Astrocyte of the hippocampus (primary cell): ENCODE results near the gene BTBD9.
A peak's percentile ranks its signal among the peaks of the same experiment; 100 is the strongest.

Experiments used
- DNase-seq: peaks from one replicate; pipeline ENCODE4 v3.0.0; 2011; ENCODE audit warnings: low read depth, low spot score

Gene BTBD9

DNA sequence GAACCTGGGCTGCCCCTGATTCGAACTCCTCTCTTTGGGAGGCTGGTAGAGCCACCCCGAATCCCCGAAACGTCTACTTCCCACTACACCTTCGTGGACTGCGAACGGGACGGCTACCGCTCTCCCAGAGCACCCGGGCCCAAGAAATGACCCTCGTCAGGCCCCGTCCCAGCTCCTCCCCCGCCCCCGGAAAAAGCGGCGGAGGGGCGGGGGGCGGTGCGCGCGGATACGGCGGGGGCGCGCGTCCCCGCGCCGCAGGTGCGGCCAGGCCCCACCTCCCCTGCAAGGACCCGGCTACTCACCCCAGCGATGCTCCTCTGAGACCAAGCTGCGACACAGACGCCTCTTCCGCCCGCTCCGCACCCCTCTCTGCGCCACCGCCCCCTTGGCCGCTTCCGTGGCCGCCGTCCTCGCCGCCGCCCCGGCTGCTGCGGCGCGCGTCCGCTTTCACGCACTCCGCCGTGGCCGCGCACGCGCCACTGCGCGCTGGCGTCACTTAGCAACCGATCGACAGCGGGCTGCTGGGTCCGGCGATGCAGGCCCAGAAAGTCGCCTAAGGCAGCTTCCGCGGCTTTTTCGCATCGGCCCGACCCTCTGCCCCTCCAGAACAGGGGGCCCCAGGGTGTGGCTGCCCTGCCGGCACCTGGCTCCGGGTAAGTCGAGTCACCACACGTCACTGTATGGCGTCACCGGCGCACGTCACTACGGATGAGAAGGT, at the start of gene BTBD9:
Gene BTBD9 (minus strand): TSS at position 432 of the 718 bp plus-strand sequence.
- DNase-seq: peak; percentile 95

DNA sequence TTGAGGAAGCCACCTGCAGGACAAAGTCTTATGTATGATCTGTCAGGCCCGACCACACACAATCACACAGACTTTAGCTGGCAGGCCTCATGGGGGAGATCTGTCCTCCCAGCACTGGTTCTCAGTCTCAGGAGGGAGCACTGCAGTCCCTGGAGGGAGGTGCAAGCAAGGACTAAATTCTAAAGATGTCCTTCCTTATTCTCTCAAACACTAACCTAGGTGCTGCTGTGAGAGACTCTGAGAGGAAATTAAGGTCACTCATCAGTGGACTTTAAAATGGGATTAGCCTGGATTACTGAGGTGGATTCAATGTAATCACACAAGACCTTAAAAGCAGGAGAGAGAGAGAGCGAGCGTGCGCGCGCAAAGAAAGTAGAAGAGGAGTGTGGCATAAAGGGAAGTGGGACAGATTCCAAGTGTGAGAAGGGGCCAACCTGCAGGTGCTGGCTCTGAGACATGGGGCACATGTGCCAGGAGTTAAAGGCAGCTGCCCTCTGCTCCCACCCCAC, 48.9 kb upstream of the BTBD9 start:
- no peak for DNase-seq

DNA sequence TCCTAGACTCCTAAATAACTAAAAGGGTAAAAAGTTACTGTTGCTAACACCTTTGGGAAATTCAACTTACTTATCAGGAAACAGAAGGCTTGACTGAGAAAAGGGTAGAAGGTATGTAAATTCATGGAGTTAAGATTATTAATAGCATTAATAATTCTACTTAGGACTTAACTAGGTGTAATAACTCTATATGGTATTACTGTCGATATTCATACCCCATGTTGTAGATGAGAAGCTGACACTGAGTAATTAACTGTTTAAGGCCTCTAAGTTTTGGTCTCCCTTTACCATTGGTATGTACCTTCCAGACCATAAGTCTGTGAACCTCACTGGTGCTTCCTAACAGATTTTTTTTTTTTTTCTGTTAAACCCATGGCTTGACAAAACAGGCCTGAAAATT, 47.8 kb upstream of the BTBD9 start:
- DNase-seq: no peak

DNA sequence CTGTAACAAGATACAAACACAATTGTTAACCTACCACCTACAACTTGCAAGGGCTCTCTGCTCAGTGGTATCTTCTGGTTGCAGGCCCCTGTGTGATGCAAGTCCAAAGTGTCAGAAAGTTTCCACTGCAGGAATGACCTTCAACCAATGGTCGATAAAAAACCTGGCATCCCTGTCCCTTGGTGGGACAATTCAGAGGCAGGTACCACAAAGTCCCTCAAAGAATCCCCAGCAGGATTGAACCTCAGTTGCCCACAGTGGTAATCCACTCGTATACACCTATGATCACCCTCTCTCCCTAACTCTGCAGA, 47.3 kb upstream of the BTBD9 start:
- DNase-seq: no peak

DNA sequence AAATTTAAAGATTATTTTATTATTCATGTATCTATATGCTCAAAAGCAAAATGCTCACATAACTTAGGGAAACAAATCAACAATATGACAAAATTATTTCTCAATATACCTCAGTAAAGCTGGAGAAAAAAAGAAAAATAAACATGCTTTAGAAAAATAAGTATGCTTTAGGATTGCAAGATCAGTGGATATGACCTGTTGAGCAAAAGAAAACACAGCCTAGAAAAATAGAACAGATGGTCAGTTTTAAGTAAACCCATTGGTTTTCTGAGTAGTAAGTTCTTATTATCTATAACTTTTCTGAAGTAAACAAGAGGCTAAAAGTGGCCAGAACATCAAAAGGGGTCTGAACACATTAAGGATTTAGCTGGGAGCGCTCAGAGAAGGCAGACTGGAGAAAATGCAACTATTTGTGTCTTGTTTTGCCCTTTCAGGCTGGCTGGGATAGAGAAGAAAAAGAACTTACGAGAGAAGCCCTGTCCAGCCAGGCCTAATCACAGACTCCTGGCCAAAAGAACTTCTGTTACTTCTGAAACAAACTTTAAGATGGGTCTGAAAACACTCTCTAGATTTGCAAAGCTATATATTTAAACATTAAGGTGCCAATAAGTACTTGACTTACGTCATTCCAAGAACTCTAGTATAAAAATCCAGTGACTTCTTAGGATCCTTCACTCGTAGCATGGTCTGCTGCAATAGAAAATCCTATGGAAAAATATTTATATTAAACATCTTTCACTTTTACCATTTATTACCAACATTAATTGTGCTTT, 46.7 kb upstream of the BTBD9 start:
- DNase-seq: no peak

DNA sequence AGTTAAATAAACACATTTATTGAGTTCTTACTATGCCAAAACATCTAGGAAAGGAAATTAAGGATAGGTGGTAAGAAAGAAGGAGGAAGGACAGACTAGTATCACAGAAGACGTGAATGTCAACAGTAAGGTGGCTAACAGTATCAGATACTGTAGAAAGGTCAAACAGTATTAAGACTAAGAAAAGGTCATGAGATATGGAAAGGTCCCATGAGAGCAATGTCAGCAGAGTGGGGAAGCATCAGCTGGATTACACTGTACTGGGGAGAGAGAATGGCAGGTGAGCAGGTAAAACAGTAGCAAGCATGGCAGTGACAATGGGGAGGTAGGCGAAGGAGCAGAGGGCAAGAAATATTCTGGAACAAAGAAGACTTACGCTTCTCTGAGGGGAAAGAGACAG, 45.2 kb upstream of the BTBD9 start:
- DNase-seq: no peak

DNA sequence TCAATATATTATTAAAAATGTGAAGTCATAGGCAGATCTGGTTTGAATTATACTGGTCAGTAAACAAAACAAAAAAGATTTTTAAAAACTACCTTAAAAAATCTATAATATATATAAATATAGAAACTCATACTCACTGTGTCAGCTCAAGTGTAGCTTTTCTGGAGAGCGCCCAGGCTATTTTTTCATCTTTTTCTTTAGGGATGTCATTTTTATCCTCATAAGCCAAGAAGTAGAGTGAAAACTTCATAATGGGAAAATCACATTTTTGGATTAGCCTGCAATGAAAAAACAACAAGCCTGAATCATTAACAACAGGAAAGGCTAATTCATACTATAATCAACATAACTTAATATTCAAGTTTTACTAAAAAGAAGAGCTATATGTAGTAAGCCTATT, 44.5 kb upstream of the BTBD9 start:
- no peak for DNase-seq

DNA sequence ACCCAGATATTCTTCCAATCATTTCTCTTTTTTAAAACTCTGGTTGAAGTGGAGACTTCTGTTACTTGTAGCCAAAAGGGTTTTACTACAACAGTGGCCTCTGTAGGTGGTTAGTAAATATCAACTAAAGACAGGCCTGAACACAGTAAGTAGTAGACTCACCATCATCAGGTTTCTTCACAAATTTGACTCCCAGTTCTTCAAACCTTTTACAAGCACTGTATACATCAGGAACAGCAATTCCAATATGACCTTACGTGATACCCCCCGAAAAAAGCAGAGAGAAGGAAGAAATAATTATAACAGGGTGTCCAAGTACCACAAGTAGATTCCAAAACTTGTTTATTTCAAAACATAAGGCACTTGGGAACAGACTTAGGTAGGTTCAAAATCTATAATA, 42.1 kb upstream of the BTBD9 start:
- DNase-seq: no peak

DNA sequence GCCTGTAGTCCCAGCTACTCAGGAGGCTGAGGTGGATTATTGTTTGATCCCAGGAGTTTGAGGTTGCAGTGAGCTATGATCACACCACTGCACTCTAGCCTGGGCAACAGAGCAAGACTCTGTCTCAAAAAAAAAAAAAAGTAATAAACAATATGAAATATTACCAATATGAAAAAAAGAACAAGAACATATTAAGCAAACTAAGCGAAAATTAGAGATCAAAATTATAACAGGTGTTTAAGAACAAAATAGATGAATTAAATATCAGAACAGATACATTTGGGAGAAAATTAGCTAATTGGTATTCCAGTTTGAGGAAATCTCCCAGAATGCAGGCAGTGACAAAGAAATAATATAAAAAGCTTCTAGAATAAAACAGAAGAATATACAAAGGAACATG, 39.9 kb upstream of the BTBD9 start:
- no peak for DNase-seq

DNA sequence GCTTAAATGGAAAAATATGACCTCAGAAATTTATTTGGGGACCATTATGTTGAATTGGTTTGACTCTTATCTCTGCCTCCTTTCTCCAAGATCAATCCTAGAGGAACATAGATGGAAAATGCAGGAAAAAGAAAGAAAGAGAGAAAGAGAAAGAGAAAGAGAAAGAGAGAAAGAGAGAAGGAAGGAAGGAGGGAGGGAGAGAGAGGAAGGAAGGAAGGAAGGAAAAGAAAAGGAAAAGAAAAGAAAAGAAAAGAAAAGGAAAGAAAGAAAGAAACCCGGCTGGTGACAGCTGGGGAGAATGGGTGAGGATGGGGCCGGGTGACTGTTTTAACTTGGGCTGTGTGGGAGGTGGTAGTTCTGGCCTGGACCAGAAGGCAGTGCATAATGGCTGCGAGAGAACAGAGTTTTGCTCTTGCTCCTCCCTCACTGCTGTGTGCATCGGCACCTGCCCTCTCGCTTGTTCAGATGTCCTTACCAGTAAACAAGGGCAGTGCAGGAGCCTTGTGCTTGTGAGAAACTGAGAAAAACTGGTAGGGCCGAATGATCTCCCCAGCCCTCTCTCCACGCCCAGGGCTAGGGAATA, 38.5 kb upstream of the BTBD9 start:
- no peak for DNase-seq

DNA sequence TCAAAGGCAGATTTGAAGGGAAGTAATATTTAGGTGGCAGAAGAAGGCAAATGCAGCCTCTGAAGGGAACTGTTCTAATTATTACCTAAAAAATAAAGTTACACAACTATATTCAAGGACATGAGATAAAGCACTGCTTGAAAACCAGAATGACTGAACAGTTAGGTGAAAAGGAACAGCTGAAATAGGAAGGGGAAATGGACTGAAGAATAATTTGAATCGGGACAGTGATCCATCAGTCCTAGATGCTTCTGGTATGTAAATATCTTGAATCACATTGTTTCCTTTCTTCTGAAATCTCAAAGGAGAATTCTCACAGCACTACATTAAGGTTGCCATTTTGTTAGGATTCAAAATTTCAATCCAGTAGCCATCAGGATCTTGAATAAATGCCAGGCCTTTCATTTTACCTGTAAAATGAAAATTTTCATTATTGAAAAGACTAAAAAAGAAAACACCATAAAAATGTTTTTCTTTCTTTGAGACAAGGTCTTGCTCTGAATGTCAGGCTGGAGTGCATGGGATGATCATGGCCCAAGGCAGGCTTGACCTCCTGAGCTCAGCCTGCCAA, 37.3 kb upstream of the BTBD9 start:
- DNase-seq: no peak

DNA sequence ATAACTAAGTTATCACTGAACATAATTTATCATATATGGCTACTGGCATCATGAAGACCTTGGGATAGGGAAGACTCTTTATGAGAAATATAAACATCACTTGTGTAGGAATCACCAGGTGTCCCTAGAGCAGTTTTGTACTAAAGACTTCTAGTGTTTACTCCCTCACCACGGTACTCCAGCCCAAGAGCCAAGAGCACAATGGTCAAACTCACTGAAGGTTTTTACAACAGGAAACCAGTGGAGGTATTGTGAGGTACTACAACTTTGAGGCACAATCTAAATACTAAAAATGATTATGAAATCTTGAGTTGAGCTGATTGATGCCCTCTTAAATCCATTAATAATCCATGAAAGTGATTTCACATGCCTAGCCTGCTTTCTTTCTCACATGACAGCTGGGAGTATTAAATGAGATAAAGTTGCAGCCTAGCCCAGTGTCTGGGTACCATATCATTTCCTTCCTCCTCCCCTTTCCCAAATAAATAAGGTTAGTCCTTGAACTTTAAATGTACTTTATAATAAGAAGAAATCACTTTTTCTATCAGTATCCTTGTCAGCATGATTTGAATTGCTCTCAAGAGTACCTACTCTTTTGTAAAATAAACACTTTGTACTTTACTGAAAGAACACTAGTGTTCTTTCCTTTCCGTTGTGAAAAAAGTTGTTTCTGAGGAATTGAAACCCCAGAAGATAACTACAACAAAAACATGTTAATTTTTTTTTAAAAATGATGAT, 36.7 kb upstream of the BTBD9 start:
- no peak for DNase-seq

DNA sequence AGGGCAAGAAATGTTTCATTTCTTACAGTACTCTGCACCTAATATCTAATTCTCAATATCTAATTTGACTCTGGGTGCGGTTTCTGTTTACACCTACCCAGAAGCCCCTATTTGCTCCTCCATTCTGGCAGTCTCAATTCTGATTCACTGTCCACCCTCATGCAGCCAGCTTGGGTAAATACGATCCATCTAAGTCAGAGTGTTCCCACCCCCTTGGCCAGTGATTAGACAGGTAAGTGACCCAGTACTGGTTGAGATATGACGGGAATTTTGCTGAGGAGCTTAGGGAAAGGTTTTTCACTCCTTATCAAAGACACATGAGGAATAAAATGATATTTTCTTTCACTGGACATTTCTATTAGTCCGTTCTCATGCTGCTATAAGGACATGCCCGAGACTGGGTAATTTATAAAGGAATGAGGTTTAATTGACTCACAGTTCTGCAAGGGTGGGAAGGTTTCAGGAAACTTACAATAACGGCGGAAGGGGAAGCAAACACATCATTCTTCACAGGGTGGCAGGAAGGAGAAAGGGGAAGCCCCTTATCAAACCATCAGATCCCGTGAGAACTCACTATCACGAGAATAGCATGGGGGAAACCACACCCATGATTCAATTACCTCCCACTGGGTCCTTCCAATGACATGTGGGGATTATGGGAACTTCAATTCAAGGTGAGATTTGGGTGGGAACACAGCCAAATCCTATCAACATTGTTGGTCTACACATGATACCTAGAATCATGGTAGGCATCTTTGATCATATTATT, 33.9 kb upstream of the BTBD9 start:
- DNase-seq: no peak

DNA sequence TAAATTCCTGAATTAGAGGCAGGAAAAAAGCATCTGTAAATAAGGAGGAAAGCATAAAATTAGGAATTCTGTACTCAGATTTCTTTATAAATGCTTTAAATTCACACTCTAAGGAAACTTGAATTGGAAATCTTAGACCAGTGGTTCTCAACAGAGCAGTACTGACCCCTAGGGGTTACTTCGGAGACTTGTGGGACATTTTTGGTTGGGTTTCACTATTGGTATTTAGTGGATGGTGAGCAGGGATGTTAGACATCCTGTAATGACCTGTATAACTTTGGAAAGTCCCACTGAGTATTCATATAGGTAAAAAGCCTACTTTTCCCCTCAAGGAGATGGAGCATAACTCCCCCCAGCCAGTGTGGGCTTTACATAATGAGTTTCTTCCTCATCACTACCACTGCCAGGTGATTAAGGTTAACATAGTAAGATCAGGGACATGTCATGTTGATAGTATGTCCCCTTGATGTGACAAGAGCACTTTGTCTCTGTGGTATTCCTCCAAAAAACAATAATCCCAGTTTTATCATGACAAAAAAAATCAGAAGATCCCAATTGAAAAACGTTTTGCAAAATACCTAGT, 32.2 kb upstream of the BTBD9 start:
- peak; percentile 76 for DNase-seq

DNA sequence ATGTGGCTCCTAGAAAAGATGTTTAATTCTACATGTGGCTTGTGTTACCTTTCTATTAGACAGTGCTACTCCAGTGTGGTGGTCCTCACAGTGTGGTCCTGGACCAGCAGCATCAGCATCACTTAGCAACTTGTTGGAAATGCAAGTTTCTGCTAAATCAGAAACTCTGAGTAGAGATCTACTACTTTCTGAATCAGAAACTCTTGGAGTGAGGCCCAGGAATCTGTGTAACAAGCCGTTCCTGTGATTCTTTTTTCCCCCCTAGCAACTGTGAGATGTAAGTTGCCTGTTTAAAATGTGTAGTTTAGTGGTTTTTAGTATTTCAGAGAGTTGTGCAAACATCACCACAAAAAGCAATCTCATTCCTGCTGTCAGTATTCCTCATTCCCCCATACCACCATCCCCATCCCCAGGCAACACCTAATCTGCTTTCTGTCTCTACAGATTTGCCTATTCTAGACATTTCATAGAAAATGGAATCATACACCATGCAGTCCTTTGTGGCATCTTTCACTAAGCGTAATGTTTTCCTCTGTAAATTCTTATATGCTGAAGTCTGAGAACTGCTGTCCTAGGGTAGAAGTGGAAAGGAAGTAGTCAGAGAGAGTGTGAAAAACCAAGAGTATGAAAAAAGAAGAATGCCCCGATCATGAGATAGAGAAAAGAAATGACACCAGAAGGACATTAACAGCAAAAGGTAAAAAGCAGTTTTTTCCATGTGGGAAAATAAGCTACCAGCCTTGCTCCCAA, 18.9 kb upstream of the BTBD9 start:
- no peak for DNase-seq

DNA sequence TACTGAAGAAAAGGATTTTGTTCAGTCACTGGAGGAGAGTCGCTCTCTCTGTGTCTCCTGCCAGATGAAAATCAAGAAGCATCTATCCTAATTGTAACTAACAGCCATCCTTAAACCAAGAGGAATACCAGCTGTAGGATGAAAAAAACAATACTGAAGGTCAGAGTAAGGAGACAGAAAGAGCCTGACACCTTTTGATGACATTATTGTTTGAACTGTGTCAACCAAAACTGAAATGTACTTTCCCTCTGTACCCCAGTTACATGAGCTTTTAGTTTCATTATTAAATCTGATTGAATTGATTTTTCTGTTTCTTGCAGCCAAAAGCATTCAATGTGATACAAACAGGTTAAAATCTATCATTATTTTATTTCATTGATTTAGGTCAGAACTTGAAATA, 17.2 kb upstream of the BTBD9 start:
- no peak for DNase-seq

DNA sequence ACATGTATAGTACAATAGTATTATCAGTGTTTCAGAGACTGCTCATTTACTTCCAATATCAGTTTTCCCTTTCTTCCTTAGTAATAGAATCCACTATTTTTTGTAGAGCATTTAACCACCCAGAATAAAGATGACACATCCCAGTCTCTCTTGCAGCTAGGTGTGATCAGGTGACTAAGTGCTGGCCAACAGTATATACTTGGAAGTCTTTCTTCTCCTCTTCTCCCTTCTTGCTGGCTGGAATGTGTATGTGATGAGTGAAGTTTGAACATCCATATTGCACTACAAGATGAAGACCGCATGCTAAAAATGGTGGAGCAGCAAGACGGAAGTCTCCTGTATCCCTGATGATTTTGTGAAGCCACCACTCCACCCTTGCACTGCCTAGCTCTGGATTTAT, 14.5 kb upstream of the BTBD9 start:
- DNase-seq: no peak

DNA sequence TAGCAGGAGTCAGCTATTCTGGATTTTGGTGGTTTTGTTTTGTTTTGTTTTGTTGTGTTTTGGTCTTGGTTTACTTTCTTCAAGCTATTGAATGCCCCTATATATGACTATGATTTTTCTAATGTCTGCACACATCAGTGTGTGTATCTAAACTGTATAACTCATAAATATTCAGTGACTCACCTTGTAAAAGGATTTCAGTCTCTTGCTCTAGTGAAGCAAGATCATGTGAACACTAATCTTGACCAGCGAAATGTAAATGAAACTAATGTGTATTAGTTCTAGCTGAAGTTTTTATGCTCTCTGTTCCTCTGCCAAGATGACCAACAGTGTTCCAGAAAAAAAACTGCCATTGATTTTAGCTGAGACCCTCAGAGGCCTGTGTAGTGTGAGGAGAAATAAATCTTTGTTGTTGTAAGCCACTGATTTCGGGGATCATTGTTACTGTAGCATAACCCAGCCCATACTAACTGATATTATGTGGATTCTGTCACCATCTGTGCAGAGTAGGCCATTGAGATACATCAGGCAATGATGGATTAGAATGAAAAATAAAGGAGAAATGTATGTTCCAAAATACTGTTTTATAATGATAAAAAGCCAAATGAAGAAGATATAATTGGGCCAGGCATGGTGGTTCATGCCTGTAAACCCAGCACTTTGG, 11.5 kb upstream of the BTBD9 start:
- no peak for DNase-seq

DNA sequence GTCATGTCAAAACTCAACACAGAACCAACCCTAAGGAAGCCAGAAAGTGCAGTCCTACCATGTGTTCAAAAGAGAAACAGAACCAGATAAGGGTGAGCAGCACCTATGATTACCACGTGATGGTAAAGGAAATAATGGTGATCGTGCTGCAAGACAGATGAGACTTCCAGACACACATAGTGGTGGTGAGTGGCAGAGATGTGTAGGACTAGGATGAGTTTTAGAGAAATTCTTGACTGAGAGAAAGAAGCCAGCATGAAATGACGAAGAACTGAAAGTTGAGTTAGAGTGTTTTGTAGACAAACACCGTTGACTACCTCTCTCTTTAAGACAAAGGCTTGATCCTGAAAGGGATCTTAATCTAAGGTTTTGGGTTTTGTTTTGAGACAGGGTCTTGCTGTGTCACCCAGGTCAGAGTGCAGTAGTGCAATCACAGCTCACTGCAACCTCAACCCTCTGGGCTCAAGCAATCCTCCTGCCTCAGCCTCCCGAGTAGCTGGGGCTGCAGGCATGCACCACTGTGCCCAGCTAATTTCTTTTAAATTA, 10.6 kb upstream of the BTBD9 start:
- no peak for DNase-seq
